Islet of Langerhans (tissue), 1 donor: ENCODE results near the gene CHST12.

Experiments used
- FAIRE-seq: peaks from one replicate; lab custom pipeline; 2011; peaks lifted over from hg19 to GRCh38; lab: Jason Lieb, UNC

Gene CHST12

GRCh38 chr7:2479276-2480069, 76.1 kb downstream of the CHST12 start:
- no peak for FAIRE-seq

GRCh38 chr7:2480070-2480408, 76.6 kb downstream of the CHST12 start:
- FAIRE-seq = no peak

- no peak for FAIRE-seq
These were observed 77.8 kb downstream of the CHST12 start for GRCh38 chr7:2481195-2481594.

DNA sequence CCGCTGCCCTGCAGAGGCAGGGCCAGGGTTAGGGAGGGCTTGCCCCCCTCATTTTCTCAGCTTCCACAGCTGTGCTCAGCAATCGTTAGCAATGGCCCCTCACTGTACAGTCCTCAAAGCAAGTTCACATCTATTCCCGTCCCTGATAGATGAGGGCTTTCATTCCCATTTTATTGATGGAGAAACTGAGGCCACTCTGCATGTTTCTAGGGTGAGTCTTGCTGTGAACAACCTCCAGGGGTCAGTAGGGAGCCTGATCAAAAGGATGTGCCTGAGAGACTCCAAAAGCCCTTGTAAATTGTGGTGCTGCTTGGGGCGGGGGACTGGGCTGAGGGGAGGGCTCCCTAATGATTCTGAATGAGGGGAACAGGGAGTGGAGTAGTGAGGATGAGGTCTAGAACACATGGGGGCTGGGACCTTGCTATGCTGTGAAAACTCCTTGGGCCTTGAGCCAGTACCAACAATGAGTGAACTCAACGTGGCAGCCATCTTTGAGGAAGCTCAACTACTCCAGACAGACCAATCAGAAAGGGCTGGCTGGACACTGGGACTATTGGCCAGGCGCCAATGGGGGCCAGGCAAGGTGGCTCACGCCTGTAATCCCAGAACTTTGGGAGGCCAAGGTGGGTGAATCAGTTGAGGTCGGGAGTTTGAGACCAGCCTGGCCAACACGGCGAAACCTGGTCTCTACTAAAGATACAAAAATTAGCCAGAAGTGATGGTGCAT, 79.5 kb downstream of the CHST12 start:
- FAIRE-seq = no peak

GRCh38 chr7:2483494-2483893, 80.1 kb downstream of the CHST12 start:
- FAIRE-seq = no peak

DNA sequence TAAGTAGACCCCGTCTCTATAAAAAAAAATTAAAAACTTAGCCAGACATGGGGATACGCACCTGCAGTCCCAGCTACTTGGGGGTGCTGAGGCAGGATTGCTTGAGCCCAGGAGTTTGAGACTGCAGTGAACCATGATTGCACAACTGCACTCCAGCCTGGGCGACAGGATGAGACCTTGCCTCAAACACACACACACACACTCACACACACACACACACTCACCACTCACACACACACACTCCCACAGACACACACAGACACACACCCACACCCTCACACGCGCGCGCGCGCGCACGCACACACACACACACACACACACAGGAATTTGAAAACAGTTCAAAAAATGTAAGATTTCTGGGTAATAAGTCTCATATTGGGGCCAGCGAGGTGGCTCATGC, 81.5 kb downstream of the CHST12 start:
- FAIRE-seq = no peak

GRCh38 chr7:2487586-2488271, 84.3 kb downstream of the CHST12 start:
- no peak for FAIRE-seq

GRCh38 chr7:2488272-2488645, 84.8 kb downstream of the CHST12 start:
- no peak for FAIRE-seq

DNA sequence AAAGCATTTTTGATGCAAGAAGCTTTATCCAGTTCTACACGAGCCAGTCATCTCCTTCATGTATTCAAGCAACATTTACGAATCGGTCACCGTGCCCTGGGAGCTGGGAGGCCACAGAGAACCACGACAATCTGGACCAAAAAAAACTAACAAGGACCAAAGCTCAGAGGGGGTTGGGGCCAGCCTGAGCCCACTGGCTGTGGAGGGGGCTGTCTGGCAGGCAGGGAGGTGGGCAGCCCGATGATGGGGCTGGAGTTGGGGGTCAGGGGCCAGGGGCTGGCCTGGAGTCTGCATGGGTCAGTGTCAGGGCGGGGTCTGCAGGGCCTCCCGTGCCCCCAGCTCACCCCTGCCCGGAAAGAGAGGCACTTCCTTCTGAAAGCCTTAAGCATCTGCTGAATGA, 85.3 kb downstream of the CHST12 start:
- no peak for FAIRE-seq

GRCh38 chr7:2490181-2490651, 86.8 kb downstream of the CHST12 start:
- no peak for FAIRE-seq

DNA sequence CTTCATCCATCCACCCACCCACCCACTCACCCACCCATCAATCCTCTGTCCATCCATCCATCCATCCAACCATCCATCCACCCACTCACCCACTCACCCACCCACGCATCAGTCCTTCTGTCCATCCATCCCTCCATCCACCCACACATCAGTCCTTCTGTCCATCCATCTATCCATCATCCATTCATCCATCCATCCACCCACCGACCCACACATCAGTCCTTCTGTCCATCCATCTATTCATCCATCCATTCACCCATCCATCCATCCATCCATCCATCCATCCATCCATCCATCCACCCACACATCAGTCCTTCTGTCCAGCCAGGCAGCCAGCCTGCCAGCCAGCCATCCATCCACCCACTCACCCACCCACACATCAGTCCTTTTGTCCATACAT, 88.6 kb downstream of the CHST12 start:
- no peak for FAIRE-seq

DNA sequence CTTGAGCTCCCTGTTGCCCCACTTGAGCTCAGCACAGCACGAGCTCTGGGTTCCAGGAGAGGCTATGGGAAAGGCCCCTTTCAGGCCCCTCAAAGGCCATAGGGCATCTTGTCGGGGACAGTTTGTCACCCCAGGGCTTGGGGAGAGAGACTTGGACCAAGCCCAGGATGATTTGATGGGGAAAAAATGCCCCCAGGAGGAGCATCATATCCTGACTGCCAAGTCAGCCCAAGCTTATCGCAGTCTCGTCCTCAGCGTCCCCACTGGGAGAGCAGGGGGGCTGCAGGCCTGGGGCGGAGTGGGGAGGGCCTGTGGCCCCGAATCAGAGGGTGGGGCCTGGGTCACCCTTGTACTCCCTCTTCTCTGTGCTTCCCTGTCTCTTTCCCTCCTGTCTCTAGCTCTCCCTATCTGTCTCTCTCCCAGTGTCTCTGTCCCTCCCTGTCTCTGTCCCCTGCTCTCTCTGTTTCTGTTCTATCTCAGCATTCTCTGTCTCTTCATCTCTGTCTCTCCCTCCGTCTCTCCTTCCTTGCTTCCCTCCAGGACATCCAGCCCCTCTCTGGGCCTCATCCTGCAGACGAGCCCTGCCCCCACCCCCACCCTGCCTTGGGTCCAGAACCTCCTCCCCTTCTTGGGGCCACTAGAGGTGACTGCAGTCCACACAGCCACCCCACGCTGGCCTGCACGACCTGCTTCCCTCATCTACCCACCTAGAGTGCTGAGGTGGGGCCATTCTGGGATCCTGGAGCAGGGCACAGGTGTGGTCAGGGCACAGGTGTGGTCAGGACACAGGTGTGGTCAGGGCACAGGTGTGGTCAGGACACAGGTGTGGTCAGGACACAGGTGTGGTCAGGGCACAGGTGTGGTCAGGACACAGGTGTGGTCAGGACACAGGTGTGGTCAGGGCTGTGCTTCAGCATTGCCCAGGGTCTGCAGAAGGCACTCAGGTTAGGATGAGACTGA, 90.1 kb downstream of the CHST12 start:
- FAIRE-seq = no peak

GRCh38 chr7:2494191-2495130, 91.0 kb downstream of the CHST12 start:
- no peak for FAIRE-seq

DNA sequence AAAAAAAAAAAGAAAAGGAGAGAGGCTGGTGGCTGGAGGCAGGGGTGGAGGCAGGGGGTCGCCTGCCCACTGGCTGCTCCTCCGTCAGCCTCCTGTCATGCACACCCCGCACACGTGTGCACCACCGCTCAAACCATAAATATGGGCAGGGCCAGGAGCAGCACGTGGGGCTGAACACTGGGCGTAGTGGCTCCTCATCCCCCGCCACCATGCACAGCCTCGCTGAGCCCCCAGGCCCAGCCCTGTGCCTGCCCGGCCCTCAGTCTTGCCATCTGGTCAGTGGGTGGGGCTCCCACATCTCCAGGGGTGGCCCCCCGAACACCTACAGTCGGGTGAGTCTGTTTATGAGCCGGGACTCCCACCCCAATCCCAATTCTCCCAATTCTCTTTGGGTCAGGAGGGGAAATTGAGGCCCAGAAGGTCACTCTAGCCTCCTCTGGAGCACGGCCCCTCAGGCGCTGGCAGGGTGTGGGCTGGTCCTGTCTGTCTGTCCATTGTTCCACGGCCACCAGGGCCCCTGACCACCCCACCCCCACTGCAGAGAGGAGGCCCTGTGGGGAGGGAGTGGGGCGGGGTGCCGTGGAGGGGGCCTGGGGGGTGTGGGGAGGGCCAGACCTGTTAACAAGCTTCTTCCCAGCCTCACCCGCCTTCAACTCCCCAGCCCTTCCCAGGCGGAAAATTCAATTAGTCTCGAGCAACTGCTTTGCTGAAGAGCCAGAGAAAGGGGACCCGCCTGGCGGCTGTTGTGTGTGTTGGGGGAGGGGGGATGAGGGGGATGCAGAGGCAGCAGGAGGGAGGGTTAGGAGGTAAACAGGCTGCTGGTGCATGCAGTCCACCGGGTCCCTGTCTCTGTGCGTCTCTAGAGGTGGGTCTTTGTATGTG, 92.2 kb downstream of the CHST12 start:
- no peak for FAIRE-seq

GRCh38 chr7:2496375-2496774, 93.0 kb downstream of the CHST12 start:
- FAIRE-seq = no peak

DNA sequence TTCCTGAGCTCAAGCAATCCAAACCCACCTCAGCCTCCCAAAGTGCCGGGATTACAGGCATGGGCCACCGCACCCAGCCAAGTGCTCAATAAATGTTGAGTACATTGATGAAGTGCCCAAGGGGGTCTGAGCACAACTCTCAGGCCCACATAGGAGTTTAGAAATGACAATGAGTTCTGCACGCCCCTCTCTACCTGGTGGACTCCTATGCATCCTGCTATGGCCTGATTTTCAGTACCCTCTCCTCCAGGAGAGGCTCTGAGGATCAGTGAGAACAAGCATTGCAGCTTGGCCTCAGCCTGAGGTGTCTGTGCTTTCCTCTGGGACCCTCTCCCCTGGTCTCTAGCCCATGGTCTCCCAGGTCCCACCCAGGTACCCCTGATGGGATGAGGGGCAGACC, 93.7 kb downstream of the CHST12 start:
- FAIRE-seq = no peak

DNA sequence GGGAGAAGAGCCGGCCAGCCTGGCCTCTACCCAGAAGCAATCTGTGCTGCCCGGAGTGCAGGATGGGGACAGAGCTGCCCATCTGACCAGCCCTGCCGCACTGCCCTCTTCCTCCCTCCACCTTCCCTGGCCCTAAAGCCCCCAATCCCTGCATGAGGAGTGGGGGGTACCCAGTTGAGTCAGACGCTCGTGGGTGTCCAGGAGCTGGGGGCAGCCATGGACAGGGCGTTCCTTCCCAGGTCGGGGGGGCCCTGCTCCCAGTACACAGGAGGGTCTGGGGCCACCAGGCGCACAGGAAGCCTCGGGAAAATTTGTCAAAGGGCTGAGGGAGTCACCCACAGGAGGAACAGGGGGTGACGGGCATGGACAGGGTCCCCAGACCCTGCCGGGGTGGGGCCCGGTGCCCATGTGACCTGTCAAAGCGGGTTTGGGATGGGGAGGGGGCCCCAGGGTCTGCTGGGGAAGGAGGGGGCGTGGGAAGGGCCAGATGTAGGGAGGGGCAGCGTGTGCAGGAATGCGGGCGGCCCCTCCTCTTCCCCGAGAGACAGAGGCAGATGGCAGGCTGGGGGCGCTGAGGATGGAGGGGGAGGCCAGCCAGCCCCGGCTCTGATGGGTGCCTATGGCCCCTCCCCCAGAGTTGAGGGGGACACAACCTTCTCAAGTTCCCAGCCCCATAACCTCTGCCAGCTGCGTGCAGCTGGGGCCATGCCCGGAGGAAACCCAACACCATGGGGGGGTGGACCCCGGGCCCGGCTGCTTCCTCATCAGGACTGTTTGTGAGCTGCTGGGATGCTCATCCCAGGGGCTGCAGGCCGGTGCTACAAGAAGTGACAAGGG, 94.3 kb downstream of the CHST12 start:
- FAIRE-seq = no peak
